ENCODE data around the gene STRAP. TPM values are rescaled to one million over a fixed set of nuclear protein-coding genes. Genes with fewer than 3 reads are reported as not detected.

Gene STRAP
- total and polyA plus RNA-seq, 2 of the 13 experiments (the other 11 are each of a cell fraction or from before 2014, with no cell fraction given) = 66.9 to 118 TPM

DNA sequence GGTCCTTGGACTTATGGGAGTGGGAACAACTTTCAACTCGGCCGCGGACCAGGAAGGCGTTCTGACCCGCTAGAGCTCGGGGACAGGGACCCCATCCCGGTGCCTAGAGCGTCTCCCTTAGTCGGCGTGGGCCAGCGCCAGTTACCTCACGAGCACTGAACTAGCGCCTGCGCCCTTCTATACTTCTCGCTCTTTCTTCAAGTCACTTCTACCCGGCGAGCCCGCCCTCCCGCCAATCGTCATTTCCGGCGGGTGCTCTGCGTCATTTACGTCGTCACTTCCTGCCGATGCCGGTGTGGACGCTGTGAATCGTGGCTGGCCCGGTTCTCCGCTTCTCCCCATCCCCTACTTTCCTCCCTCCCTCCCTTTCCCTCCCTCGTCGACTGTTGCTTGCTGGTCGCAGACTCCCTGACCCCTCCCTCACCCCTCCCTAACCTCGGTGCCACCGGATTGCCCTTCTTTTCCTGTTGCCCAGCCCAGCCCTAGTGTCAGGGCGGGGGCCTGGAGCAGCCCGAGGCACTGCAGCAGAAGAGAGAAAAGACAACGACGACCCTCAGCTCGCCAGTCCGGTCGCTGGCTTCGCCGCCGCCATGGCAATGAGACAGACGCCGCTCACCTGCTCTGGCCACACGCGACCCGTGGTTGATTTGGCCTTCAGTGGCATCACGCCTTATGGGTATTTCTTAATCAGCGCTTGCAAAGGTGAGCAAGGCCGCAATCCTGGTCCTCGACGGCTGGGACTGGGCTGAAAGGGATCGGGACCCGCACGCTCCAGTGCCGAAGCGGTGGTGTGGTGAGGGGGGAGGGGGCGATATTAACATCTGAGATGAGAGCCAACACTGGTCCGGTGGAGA is at the start of gene STRAP (continued):
- no peak for TF ChIP-seq ARID5B (CRISPR knock-in tag; IDR thresholded peaks at IDR 0.05)
- no peak for TF ChIP-seq SRSF9 (IDR thresholded peaks at IDR 0.05; ENCODE audit: borderline replicate concordance, insufficient read depth, low read depth, low read length, poor library complexity, severe bottlenecking)
- TF ChIP-seq ZNF101 (CRISPR knock-in tag; IDR thresholded peaks at IDR 0.05; ENCODE audit: borderline replicate concordance, low read depth) = no peak
- peak; percentile 81 for TF ChIP-seq ZNF333 (CRISPR knock-in tag; IDR thresholded peaks at IDR 0.05; ENCODE audit: borderline replicate concordance)
- peak; percentile 88 for TF ChIP-seq UBTF (CRISPR knock-in tag; IDR thresholded peaks at IDR 0.05)
- TF ChIP-seq ZNF251 (CRISPR knock-in tag; IDR thresholded peaks at IDR 0.05) = no peak
- TF ChIP-seq ZNF713 (CRISPR knock-in tag; IDR thresholded peaks at IDR 0.05) = no peak; the same call in 1 of the 2 replicates
- peak; percentile 20; the same call in 1 of the 2 replicates for TF ChIP-seq ZNF552 (CRISPR knock-in tag; IDR thresholded peaks at IDR 0.05; ENCODE audit: borderline replicate concordance)
- TF ChIP-seq DNMT1 (CRISPR knock-in tag; IDR thresholded peaks at IDR 0.05) = no peak
- TF ChIP-seq NRL (CRISPR knock-in tag; IDR thresholded peaks at IDR 0.05; ENCODE audit: borderline replicate concordance) = peak; percentile 87; the same call in 1 of the 2 replicates
- TF ChIP-seq YY1 (IDR thresholded peaks at IDR 0.05; ENCODE audit: insufficient read depth, insufficient replicate concordance, low read depth, low read length) = peak; percentile 65
- TF ChIP-seq FOXP1 (IDR thresholded peaks at IDR 0.05) = no peak
- no peak for TF ChIP-seq FOXP1 (CRISPR knock-in tag; IDR thresholded peaks at IDR 0.05)
- no peak for TF ChIP-seq MYNN (CRISPR knock-in tag; IDR thresholded peaks at IDR 0.05; ENCODE audit: low read depth)
- peak; percentile 85 for TF ChIP-seq HDAC1 (CRISPR knock-in tag; IDR thresholded peaks at IDR 0.05)
- TF ChIP-seq ZBTB8A (CRISPR knock-in tag; IDR thresholded peaks at IDR 0.05; ENCODE audit: borderline replicate concordance, low read depth) = peak; percentile 21; the same call in 1 of the 2 replicates
- TF ChIP-seq, protein P1, sequence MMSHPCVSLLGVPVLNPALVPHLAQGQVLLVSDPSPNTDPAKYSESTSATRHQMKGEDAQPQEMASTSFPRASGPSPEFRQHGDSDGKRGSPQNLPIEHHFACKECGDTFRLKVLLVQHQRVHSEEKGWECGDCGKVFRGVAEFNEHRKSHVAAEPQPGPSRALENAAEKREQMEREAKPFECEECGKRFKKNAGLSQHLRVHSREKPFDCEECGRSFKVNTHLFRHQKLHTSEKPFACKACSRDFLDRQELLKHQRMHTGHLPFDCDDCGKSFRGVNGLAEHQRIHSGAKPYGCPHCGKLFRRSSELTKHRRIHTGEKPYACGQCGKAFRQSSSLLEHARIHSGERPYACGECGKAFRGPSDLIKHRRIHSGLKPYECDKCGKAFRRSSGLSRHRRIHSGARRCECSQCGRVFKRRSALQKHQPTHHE (CRISPR knock-in tag; IDR thresholded peaks at IDR 0.05; ENCODE audit: borderline replicate concordance) = no peak; the same call in 1 of the 2 replicates
- no peak for TF ChIP-seq ZNF660 (CRISPR knock-in tag; IDR thresholded peaks at IDR 0.05; ENCODE audit: borderline replicate concordance, low read depth)
- TF ChIP-seq FOSL1 (CRISPR knock-in tag; IDR thresholded peaks at IDR 0.05; ENCODE audit: borderline replicate concordance) = no peak
- TF ChIP-seq FOXC1 (CRISPR knock-in tag; IDR thresholded peaks at IDR 0.05; ENCODE audit: borderline replicate concordance) = peak; percentile 82; the same call in 1 of the 2 replicates
- peak; percentile 70 for TF ChIP-seq TOPORS (CRISPR knock-in tag; IDR thresholded peaks at IDR 0.05)
- peak; percentile 82 for TF ChIP-seq RNF2 (conservative IDR thresholded peaks at IDR 0.05; ENCODE audit: low read depth)

Data from HepG2 (cell line).